Spleen (tissue), 11 donors: ENCODE data around the gene PTPN7. TPM values are rescaled to one million over a fixed set of nuclear protein-coding genes. Genes with fewer than 3 reads are reported as not detected.
A peak's percentile ranks its signal among the peaks of the same experiment; 100 is the strongest.
"Not testable (repeated sequence)": the region's sequence is repeated elsewhere in the genome, so short reads cannot be mapped to it uniquely, and the experiment has no call there.

Source experiments
- DNase-seq: peaks from one replicate; pipeline ENCODE4 v3.0.0-alpha.2; 2020
- H3K27ac ChIP-seq, 8 donors: fragments of 200-600 bp; sonication (generic) in 7 of 8; 1 replicate in 4 of 8; 2 replicates in 4 of 8; pipeline versions ENCODE4 v1.5.0 to v1.8.0; 2016 to 2021; ENCODE audit warnings: inconsistent platforms in 4 of 8, mild to moderate bottlenecking in 4 of 8, moderate library complexity in 1 of 8
- H3K27me3 ChIP-seq, 7 donors: fragments of 200-600 bp; sonication (generic) in 6 of 7; replicated peaks in 1 of 7; 1 replicate in 4 of 7; 2 replicates in 3 of 7; pipeline versions ENCODE4 v1.5.0 to v1.8.0; 2016 to 2021; ENCODE audit warnings: inconsistent platforms in 3 of 7, mild to moderate bottlenecking in 1 of 7
- H3K36me3 ChIP-seq, 6 donors: fragments of 200-600 bp; sonication (generic) in 5 of 6; 1 replicate in 4 of 6; 2 replicates in 2 of 6; pipeline versions ENCODE4 v1.5.0 to v1.8.0; 2016 to 2021; ENCODE audit warnings: inconsistent platforms in 2 of 6
- H3K4me1 ChIP-seq, 6 donors: fragments of 200-600 bp; sonication (generic) in 5 of 6; 1 replicate in 3 of 6; 2 replicates in 3 of 6; pipeline versions ENCODE4 v1.5.0 to v1.8.0; 2016 to 2021; ENCODE audit warnings: inconsistent platforms in 3 of 6
- H3K4me3 ChIP-seq, 8 donors: fragments of 200-600 bp; sonication (generic) in 7 of 8; 1 replicate in 4 of 8; 2 replicates in 4 of 8; pipeline versions ENCODE4 v1.5.0 to v1.8.0; 2016 to 2021; ENCODE audit warnings: inconsistent platforms in 4 of 8, mild to moderate bottlenecking in 4 of 8, moderate library complexity in 2 of 8
- H3K9me3 ChIP-seq, 8 donors: fragments of 200-600 bp; sonication (generic) in 7 of 8; 1 replicate in 4 of 8; 2 replicates in 4 of 8; pipeline versions ENCODE4 v1.5.0 to v1.8.0; 2016 to 2021; ENCODE audit warnings: inconsistent platforms in 4 of 8
- CTCF ChIP-seq, 11 experiments: fragments of 200-600 bp in 7 of 11; fragments of 450-650 bp in 4 of 11; sonication (generic) in 4 of 11; IDR thresholded peaks in 8 of 11; conservative IDR thresholded peaks in 3 of 11; 1 replicate in 7 of 11; 2 replicates in 4 of 11; pipeline versions ENCODE4 v1.4.0 to v1.8.0; 2016 to 2021; ENCODE audit warnings: antibody characterized with exemption in 11 of 11, inconsistent platforms in 4 of 11, mild to moderate bottlenecking in 1 of 11
- POLR2A ChIP-seq, 3 donors: fragments of 450-650 bp; IDR thresholded peaks; one replicate each; pipeline ENCODE4 v1.5.1; 2017; ENCODE audit warnings: antibody characterized with exemption in 3 of 3, mild to moderate bottlenecking in 1 of 3
- POLR2AphosphoS5 ChIP-seq, 3 donors: sonication (generic); formaldehyde crosslinking; IDR thresholded peaks; one replicate each; pipeline ENCODE4 v1.5.1; 2017; ENCODE audit warnings: antibody characterized with exemption in 3 of 3
- WGBS, 5 donors: extraction: QIAGEN DNeasy Blood & Tissue Kit in 3 of 5; methylation state at CpG; one replicate each; pipeline versions ENCODE4 v1.1.5 to v1.1.7; 2013 to 2018; 5-methylcytosine and 5-hydroxymethylcytosine counted together
- intact Hi-C: fragments of 100-400 bp; cut with DNase I; formaldehyde crosslinking; loops from one replicate; pipeline ENCODE4 v1.15.0; 2023; ENCODE audit warnings: low total_unique reads
- polyA plus RNA-seq, 3 donors: library from polyadenylated mRNA; stranded (reverse); fragments of 200-250 nt; gene quantifications; one replicate each; pipeline ENCODE4 v1.2.1, GENCODE V29; 2013
- total RNA-seq, 7 donors: library from RNA; depleted of rRNA in 3 of 7; stranded (reverse); fragments of >200 nt in 3 of 7; fragmentation: NEBNext Ultra II Directional in 4 of 7; extraction: Animal tissue kit (Norgen Biotek cat#: 25700) in 4 of 7; gene quantifications; one replicate each; pipeline versions ENCODE4 v1.1.0 to v1.2.1, GENCODE V29; 2016 to 2021
- donor health status: healthy with polysubstance abuse.
- donor health status: DM: no; HTN: no; CAD: no; lungs with moderate emphysema.
- donor health status: DM: no; HTN: no; CAD: no.
- donor health status: Bipolar disorder and iron deficiency.
- donor health status: healthy.
- donor health status: DM: no; HTN: no; CAD: no.
- donor health status: DM: yes; HTN: yes; CAD: no.

The PTPN7 gene
- total and polyA plus RNA-seq, 10 donors, result 27.8 to 49.0 (median 40.3) TPM

DNA sequence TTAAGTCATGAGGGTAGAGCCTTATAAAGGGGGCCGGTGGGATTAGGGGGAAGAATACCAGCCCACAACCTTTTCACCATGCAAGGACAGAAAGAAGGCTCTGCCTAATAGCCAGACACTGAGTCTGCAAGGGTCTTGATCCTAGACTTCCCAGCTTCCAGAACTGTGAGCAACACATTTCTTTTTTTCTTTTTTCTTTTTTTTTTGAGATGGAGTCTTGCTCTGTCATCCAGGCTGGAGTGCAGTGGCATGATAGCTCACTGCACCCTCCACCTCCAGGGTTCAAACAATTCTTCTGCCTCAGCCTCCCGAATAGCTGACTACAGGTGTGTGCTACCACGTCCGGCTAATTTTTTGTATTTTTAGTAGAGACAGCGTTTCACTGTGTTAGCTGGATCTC lies 14.1 kb downstream of the PTPN7 start:
- no peaks in the 10 kb centered on the region for H3K27me3 ChIP-seq
- intact Hi-C loops, result no loop called here
- peaks cover 27 to 55% (median 38%) of the 10 kb centered on the region in 6 donors for H3K4me1 ChIP-seq
- 88 to 95% (median 90%) methylated on average over 5 of the region's 5 CpGs for WGBS, 5 donors
- no peak overlapping the region for H3K4me3 ChIP-seq
- H3K36me3 ChIP-seq, result peaks cover 0 to 51% (median 26%) of the 10 kb centered on the region in 6 donors
- no peaks in the 10 kb centered on the region for H3K9me3 ChIP-seq
- TF ChIP-seq POLR2AphosphoS5 (IDR thresholded peaks at IDR 0.05) (no peak), CTCF (IDR thresholded peaks at IDR 0.05 in 8 of 11, conservative IDR thresholded peaks at IDR 0.05 in 3 of 11) (no peak), POLR2A (IDR thresholded peaks at IDR 0.05) (no peak)
- DNase-seq, result no peak
- no peak overlapping the region for H3K27ac ChIP-seq

DNA sequence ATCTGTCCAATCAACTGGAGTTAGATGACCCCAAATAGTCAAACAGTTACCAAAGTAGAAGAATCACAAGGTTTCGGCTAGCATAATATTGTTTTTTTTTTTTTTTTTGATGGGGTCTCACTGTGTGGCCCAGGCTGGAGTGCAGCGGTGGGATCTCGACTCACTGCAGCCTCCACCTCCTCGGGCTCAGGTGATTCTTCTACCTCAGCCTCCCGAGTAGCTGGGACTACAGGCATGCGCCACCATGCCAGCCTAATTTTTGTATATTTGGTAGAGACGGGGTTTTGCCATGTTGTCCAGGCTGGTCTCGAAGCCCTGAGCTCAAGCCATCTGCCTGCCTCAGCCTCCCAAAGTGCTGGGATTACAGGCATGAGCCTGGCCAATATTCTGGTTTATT lies 14.7 kb downstream of the PTPN7 start:
- intact Hi-C loops, H3K9me3 ChIP-seq, DNase-seq, H3K27me3 ChIP-seq: not testable (repeated sequence)
- Histone ChIP-seq H3K36me3 (peaks cover 0 to 51% (median 21%) of the 10 kb centered on the region in 6 donors), H3K27ac (peak overlapping the region in 2 of 8 donors; percentile 97 to 98), H3K4me1 (peaks cover 29 to 61% (median 43%) of the 10 kb centered on the region in 6 donors), H3K4me3 (peak overlapping the region in 1 of 8 donors; percentile 98)
- 88 to 97% (median 92%) methylated on average over 8 of the region's 8 CpGs for WGBS, 5 donors

DNA sequence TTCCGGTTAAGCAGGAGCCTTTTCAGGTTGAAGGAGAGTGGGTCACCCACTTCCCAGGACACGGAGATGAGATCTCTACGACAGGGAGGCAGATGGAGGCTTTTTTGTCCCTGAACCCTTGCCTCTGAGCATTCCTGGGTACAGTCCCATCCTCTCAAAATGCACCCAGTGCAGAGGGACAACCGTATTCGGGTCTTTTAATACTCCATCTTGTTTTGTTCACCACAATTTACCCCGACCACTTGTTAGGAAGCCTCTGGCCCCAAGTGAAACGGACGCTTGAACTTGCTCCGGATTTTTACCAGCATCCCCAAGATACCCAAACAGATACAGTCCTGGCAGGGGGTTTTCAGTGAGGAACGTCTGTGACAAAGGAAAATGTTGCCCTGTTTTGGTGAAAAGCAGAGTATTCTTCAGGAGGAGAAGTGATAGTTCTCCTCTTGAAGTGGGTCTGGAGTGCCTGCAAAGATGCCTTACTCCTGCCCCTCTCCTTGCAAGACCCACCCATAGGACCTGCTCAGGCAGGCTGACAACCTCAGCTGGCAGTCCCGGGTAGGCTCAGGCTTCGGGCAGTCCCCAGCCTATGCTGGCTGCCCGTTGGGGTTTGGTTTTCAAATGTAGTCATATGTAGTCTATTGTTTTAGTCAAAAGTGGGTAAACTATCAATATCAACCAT lies 15.2 kb downstream of the PTPN7 start:
- 2 to 4% (median 3%) methylated on average over 13 of the region's 13 CpGs for WGBS, 5 donors
- no peak for DNase-seq

GRCh38 chr1:202144402-202145067 lies 15.9 kb downstream of the PTPN7 start, which contains the start of gene ARL8A:
Gene ARL8A (minus strand): TSS chr1:202144737. CDS start chr1:202144572, 165 bp downstream.
- H3K9me3 ChIP-seq, result no peaks in the 10 kb centered on the region
- WGBS, 5 donors, result 0 to 1% (median 0%) methylated on average over 45 to 82 of the region's 82 CpGs

More for the DNA sequence above, 15.2 kb downstream of the PTPN7 start:
- TF ChIP-seq CTCF (IDR thresholded peaks at IDR 0.05 in 8 of 11, conservative IDR thresholded peaks at IDR 0.05 in 3 of 11), result no peak
- TF ChIP-seq POLR2AphosphoS5 (IDR thresholded peaks at IDR 0.05), result no peak
- TF ChIP-seq POLR2A (IDR thresholded peaks at IDR 0.05), result no peak
- H3K9me3 ChIP-seq, result no peaks in the 10 kb centered on the region
- H3K4me3 ChIP-seq, result peak overlapping the region; percentile 79 to 98 (median 92)
- peaks cover 29 to 66% (median 48%) of the 10 kb centered on the region in 6 donors for H3K4me1 ChIP-seq
- H3K27me3 ChIP-seq, result no peaks in the 10 kb centered on the region
- peaks cover 0 to 51% (median 15%) of the 10 kb centered on the region in 6 donors for H3K36me3 ChIP-seq
- intact Hi-C loops, result no loop called here
- H3K27ac ChIP-seq, result peak overlapping the region; percentile 74 to 98 (median 94)

More at GRCh38 chr1:202144402-202145067, 15.9 kb downstream of the PTPN7 start, which contains the start of gene ARL8A:
- peaks cover 29 to 73% (median 51%) of the 10 kb centered on the region in 6 donors for H3K4me1 ChIP-seq
- H3K4me3 ChIP-seq, result peak within 1 kb of the TSS; percentile 79 to 98 (median 92)
- peak; percentile 96 for DNase-seq
- TF ChIP-seq POLR2A (IDR thresholded peaks at IDR 0.05) (peak in 2 of 3 donors; percentile 19 to 24), CTCF (IDR thresholded peaks at IDR 0.05 in 8 of 11, conservative IDR thresholded peaks at IDR 0.05 in 3 of 11) (no peak), POLR2AphosphoS5 (IDR thresholded peaks at IDR 0.05) (peak; percentile 70 to 80 (median 78))
- intact Hi-C loops, result no loop called here
- H3K36me3 ChIP-seq, result peaks cover 0 to 51% (median 10%) of the 10 kb centered on the region in 6 donors
- peak within 1 kb of the TSS; percentile 81 to 98 (median 94) for H3K27ac ChIP-seq
- no peaks in the 10 kb centered on the region for H3K27me3 ChIP-seq
